ENCODE results near the gene CELF5.
"Not testable (repeated sequence)": the region's sequence is repeated elsewhere in the genome, so short reads cannot be mapped to it uniquely, and the experiment has no call there.

Gene CELF5

DNA sequence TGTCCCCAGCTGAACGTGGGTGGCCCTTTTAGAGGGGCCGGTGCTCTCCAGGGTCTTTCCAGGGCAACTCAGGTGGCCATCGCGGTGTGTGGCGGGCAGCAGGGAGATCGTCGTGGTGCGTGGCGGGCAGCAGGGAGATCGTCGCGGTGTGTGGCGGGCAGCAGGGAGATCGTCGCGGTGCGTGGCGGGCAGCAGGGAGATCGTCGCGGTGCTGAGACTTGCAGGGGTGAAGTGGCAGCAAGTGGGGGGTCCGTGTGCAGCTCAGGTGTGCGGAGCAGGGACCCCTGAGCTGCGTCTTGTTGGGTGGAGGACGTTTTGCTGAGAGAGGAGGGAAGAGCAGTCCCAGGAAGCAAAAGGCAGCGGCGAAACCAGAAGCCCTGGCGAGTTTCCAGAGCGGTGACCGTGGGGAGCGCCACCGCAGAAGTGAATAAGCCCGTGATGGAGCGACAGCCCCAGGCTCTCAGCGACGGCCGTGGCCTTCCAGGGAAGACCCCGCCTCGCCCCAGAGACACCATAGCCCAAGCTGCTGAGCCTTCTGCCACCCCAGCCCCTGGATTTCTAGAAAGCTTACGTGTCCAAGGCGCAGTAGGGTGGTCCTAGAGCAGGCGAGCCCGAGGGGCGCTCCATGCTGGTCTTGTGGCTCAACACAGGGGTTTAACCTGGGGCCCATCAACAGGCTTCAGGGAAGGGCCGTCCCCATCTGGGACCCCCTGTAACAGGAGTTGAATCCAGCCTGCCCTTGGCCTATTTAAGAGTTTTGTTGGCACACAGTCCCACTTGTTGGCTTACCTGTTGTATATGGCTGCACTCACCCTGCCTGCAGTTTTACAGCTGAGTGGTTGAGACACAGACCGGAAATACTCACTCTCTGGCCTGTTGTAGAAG, 33.3 kb upstream of the CELF5 start:
- DNase-seq = no peak

DNA sequence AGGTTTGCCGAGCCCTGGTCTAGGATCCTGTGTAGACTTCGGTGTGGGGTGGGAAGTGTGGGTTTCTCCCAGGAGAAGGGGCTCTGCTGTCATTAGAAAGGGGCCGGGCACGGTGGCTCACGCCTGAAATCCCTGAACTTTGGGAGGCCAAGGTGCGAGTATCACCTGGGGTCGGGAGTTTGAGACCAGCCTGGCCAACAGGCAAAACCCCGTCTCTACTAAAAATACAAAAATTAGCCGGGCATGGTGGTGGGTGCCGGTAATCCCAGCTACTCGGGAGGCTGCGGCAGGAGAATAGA, 32.7 kb upstream of the CELF5 start:
- not testable (repeated sequence) for DNase-seq

DNA sequence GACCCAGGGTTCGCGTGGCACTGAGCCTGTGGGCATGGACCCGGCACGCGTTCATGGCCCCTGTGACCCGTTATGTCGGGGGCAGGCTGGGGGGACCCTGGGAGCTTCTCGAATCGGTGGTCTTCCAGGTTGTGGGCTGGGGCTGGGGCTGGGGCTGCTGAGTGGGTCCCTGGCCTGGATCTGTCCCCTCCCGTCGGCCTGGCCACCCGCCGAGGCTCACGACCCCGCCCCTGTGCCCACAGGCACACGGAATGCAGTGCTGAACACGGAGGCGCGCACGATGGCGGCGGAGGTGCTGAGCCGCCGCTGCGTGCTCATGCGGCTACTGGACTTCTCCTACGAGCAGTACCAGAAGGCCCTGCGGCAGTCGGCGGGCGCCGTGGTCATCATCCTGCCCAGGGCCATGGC, 32.2 kb upstream of the CELF5 start:
- DNase-seq = no peak

DNA sequence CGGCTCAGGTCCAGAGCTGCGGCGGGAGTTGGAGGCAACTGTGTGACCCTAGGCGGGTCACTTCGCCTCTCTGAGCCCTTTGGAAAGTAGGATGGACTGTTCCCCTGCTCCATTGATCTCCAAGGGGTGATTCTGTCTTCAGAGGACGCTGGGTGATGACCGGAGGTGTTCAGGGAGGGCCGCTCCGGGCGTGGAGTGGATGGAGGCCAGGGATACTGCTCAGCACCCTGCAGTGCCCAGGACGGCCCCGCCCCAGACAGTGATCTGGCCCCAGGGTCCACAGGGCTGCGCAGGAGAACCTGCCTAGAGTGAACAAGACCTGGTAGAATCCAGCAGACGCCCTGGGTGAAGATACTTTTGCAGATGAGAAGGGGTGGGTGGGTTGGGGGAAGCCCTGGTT, 31.8 kb upstream of the CELF5 start:
- DNase-seq = no peak

DNA sequence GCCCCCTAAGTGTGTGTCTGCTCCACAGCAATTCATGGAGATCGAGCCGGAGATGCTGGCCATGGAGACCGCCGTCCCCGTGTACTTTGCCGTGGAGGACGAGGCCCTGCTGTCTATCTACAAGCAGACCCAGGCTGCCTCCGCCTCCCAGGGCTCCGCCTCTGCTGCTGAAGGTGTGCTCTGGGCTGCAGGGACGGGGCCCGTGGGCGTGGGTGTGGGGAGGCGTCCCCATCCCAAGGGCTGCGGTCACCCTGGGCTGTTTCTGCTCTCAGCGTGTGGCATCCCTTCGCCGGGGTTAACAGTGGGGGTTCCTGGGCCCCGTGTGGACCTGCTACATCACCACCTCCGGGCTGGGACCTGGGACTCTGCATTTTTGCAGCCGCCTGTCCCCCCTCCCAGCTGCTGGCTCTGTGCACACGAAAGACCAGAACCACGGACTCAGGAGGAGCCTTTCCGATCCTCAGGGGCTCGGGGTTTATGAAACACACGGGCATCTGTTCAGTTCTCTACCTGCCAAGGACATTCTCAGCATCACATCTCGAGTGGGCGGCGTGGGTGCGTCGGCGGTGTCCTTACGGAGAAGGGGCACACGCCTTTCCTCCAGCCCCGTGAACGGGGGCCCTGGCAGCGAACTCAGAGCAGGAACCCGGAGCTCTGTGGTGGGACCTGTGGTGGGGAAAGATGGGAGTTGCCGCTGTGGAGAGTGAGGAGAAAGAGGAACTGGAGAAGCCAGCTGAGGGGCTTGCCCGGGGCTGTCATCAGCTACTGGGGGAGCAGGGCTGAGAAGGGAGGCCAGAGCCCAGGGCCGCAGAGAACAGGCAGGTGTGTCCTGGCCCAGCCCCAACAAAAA, 31.0 kb upstream of the CELF5 start:
- DNase-seq = peak; percentile 89

DNA sequence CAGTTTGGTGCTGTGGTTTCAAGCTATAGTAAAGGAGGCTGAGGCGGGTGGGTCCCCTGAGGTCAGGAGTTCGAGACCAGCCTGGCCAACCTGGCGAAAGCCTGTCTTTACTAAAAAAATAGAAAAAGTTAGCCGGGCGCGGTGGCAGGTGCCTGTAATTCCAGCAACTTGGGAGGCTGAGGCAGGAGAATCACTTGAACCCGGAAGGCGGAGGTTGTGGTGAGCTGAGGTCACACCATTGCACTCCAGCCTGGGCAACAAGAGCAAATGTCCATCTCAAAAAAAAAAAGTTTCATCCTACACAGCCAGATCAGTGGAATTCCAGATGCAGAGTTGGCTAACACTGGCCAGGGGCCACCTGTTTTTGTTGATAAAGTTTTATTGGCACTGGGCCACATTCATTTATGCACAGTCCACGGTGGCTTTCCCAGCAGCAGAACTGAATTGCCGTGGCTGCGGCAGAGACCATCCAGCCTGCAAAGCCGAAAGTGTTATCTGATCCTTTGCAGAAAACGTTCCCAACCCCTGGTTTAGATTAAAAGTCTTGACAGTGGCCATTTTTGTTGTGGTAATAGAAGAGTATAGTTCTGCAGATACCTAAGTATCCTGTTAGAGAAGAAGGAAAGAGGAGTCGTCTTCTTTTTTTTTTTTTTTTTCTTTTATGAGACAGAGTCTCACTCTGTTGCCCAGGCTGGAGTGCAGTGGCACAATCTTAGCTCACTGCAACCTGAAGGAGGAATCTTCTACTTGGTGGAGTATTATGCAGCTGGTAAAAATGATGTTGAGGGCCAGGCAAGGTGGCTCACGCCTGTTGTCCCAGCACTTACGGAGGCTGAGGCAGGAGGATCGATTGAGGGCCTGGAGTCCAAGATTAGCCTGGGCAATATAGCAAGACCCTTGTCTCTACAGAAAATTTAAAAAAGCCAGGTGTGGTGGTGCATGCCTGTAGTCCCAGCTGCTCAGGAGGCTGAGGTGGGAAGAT, 30.1 kb upstream of the CELF5 start:
- DNase-seq = peak; percentile 87

DNA sequence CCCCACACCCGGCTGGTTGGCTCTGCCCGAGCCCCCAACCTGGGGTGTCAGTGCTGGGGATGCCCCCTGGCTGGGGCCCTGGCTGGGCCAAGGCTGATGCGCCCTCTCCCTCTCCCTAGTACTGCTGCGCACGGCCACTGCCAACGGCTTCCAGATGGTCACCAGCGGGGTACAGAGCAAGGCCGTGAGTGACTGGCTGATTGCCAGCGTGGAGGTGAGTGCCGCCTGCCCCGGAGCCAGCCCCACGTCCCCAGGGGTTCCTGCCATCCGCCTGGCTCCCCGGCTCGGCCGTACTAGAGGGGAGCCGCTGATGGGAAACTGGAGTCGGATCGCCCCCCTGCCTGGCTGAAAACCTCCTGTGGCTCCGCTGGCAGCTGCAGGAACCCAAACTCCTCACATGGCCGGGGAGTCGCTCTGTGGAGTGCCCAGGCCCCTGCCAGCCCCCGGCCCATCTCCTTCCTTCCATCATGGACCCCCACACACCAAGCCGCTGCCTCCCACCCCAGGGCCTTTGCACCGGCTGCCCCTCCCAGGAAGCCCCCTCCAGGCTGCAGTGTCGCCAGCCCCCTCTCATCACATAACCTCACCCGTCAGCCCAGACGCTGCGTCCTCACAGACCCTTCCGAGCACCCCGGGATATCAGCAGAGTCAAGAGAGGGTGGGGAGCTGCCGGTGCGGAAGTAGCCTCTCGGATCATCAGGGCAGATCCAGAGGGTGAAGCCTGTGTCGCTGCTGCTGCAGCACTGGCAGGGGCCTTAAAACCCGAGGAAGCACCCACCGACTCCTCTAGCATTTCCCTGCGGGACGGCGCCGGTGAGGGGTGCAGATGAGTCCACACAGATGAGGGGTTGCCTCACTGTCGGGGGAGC, 28.2 kb upstream of the CELF5 start:
- DNase-seq = no peak

DNA sequence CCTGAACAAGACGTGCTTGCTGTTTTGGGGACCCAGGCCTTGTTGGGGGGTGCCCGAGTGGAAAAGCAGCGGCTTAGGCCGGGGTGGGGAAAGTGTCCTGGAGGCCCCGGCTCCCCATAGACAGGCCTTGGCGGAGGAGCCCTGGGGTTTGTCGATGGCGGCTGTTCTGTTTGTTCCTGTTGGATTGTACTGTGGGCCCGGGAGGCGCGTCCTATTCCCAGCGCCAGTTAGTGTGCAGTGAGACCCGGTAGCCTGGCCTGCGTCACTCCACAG, 27.6 kb upstream of the CELF5 start:
- no peak for DNase-seq

DNA sequence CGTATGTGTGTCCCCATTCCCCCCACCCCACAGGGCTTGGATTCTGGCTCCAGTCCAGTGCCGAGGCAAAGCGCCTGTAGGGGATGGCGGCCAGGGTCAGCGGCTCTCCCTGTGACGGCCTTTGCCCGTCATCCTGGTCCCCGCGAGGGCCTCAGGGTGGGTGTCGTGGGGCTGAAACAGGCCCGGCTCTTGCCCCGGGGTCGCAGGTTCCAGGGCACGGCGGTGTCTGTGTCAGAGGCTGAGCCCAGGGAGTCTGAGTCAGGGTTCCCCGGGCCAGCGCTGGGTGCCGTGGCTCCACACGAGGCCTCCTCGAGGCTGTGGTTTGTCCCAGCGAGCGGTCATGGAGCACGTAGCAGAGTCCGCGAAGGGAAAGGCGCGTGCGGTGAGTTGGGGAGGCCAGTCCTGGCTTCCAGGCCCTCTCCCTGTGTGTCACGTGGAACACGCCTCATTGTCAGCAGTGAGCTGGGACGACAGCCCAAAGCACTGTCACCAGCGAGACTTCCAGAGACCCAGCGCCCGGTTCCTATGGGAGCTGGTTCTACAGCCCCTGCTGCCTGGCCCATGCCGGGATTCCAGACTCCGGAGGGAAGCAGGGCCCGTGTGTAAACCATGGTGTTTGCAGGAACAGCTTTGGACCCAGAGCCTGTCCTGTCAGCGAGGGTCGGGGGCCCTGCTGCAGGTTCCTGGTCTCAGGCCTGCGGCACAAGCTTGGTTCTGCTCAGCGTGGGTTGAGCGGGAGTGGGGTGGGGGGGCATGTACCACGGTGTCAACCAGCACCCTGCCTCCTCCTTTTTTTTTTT, 25.4 kb upstream of the CELF5 start:
- DNase-seq = no peak

DNA sequence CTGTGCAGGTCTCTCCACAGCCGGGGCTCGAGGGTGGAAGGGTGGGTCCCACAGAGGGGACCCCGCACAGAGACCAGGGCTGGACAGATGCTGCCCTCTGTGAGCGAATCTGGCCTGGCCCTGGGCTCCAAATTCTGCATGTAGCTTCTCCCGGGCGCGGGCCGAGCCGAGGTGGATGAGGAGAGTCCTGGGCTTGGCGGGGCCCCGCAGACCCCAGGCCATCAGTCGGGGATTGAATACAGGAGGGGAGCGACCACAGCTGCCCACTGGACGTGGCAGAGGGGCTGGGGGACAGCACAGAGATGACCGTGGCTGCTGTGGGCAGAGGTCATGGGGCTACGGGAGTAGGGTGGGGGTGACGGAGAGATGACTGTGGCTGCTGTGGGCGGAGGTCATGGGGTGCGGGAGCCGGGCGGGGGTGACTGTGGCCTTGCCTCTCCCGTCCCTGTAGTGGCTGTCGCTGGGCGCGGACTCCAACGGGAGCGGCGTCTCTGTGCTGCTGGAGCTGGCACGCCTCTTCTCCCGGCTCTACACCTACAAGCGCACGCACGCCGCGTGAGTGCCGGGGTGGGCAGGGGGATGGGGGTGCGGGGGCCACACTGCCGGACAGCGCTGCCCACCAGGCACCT, 23.3 kb upstream of the CELF5 start:
- no peak for DNase-seq

DNA sequence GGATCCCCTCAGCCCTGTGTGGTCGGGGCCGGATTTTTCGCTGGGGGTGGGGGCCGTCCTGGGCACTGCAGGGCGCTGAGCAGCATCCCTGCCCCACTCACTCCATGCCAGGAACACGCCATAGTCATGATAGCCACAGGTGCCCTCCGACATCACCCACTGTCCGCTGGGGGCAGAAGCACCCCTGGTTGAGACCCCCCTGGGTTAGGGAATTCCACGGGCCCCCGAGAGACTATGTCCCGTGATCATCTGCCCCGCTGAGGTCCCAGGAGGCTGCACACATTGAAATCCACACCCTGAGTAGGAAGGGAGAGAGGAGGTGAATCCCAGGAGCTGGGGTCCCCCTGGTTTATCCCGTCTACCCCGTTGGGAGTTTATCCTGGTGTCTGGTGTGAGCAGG, 22.6 kb upstream of the CELF5 start:
- no peak for DNase-seq

DNA sequence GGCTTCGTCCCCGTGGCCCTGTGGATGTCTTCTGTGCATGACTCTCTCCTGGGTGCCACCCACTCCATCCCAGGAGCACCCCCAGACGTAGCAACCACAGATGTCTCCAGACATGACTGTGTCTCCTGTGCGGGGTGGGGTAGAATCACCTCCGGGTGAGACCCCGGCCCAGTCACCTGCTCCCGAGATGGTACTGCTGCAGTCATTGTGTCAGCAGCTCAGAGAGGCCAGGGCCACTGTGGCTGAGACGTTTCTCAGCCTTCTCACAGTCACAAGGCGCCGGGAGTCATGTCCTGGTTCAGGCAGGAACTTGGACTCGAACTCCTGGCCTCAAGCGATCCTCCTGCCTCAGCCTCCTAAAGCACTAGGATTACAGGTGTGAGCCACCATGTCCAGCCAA, 22.1 kb upstream of the CELF5 start:
- DNase-seq = no peak

DNA sequence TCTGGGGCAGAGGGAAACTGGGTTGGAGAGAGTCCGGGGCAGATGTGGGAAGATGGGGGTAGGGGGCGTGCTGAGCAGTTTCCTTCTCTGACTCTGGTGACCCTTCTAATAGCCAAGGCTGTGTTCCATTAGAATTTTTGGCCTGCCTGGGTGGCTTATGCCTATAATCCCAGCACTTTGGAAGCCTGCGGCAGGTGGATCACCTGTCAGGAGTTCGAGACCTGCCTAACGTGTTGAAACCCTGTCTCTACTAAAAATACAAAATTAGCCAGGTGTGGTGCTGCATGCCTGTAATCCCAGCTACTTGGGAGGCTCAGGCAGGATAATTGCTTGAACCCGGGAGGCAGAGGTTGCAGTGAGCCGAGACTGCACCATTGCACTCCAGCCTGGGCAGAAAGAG, 21.6 kb upstream of the CELF5 start:
- not testable (repeated sequence) for DNase-seq

DNA sequence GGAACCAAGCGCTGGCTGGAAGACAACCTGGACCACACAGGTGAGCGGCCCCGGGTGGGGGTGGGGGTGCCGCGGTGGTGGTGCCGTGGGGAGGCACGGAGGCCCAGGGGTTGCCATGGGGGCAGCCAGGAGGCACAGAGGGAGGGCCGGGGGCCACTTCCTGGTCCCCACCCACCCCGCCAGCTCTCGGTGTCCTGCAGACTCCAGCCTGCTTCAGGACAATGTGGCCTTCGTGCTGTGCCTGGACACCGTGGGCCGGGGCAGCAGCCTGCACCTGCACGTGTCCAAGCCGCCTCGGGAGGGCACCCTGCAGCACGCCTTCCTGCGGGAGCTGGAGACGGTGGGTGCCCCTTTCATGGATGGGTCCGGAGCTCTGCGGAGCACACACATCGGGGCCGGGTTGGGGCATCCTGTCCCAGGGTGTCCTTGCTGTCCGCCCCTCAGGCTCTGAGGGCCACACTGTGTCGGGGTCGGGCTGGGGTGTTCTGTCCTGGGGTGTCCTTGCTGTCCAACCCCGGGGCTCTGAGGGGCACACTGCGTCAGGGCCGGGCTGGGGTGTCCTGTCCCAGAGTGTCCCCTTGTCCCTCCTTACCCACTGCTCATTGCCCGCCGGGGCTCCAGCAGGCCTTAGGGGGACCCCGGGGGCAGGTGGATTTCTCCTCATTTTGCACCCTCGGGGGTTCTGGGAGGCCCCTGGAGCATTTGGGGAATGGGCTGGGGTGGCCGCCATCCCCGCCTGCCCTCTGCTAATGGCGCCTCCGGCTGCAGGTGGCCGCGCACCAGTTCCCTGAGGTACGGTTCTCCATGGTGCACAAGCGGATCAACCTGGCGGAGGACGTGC, 20.4 kb upstream of the CELF5 start:
- DNase-seq = no peak

DNA sequence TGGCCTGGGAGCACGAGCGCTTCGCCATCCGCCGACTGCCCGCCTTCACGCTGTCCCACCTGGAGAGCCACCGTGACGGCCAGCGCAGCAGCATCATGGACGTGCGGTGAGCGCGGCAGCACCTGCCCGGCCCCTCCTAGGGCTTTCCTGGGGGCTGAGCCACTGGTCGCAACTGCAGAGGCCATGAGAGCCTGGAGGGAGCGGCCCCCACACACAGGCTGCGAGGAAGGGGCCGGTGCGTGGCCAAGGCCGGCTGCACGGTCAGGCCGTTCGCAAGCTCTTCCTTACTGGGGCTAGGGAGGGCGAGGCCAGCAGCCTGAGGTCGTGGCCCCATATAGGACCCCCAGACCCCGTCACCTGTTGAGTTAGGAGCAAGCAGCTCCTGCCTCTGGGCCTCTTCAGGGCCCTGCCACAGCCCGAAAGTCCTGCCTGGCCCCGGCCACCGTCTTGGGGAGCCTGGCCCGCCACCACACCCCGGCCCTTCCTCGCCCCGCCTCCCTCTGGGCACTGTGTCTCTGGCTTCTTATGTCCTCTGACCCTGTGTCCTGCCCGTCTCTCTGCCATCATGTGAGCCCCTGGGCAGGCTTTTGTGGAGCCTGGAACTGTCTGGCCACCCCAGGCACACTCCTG, 19.7 kb upstream of the CELF5 start:
- no peak for DNase-seq

DNA sequence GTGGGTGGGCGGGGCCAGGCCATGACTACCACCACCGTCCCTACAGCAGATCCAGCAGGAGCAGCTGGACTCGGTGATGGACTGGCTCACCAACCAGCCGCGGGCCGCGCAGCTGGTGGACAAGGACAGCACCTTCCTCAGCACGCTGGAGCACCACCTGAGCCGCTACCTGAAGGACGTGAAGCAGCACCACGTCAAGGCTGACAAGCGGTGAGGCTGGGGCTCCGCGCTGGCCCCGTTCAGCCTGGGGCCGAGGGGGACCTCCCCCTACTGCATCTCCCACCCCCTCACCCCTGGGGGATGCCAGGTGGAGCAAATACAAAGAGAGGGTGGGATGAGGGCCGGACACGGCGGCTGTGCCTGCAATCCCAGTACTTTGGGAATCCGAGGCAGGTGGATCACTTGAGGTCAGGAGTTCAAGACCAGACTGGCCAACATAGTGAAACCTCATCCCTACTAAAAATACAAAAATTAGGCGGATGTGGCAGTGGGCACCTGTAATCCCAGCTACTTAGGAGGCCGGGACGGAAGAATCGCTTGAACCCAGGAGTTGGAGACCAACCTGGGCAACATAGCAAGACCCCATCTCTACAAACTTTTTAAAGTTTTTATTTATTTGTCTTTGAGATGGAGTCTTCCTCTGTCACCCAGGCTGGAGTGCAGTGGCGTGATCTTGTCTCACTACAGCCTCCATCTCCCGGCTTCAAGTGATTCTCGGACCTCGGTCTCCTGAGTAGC, 18.1 kb upstream of the CELF5 start:
- no peak for DNase-seq

DNA sequence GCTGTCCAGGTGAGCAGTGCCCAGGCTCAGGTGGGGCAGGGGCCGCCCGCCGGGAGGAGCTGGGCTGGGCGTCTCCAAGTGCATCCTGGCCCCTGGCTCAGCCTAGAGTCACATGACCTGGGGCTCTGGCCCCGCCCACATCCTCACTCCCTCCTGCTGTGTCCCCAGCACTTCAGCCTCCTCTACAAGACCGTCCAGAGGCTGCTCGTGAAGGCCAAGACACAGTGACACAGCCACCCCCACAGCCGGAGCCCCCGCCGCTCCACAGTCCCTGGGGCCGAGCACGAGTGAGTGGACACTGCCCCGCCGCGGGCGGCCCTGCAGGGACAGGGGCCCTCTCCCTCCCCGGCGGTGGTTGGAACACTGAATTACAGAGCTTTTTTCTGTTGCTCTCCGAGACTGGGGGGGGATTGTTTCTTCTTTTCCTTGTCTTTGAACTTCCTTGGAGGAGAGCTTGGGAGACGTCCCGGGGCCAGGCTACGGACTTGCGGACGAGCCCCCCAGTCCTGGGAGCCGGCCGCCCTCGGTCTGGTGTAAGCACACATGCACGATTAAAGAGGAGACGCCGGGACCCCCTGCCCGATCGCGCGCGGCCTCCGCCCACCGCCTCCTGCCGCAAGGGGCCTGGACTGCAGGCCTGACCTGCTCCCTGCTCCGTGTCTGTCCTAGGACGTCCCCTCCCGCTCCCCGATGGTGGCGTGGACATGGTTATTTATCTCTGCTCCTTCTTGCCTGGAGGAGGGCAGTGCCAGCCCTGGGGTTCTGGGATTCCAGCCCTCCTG, 16.8 kb upstream of the CELF5 start:
- DNase-seq = peak; percentile 30

All from hematopoietic multipotent progenitor cell treated with erythropoietin and hydrocortisone succinate and interleukin-3 and kit ligand, for 4 days (in vitro differentiated cells).